Immature natural killer cell (primary cell): ENCODE data around the gene CACNA1B. TPM values are rescaled to one million over a fixed set of nuclear protein-coding genes. Genes with fewer than 3 reads are reported as not detected.
"Not testable (repeated sequence)": the region's sequence is repeated elsewhere in the genome, so short reads cannot be mapped to it uniquely, and the experiment has no call there.

Experiments
- DNase-seq, 3 donors: peaks; one replicate each; pipeline ENCODE4 v3.0.0; 2022; ENCODE audit warnings: mixed read lengths in 1 of 3
- H3K27ac Mint-ChIP-seq, 6 donors: one replicate each; pipeline ENCODE4 v1.8.0; 2020; ENCODE audit warnings: mixed read lengths in 6 of 6, mild to moderate bottlenecking in 5 of 6, inconsistent platforms in 4 of 6, moderate library complexity in 3 of 6
- H3K27me3 Mint-ChIP-seq, 3 donors: one replicate each; pipeline ENCODE4 v1.8.0; 2020 to 2021; ENCODE audit warnings: low read depth in 3 of 3, mild to moderate bottlenecking in 3 of 3, mixed read lengths in 3 of 3, moderate library complexity in 3 of 3, inconsistent platforms in 1 of 3
- H3K36me3 Mint-ChIP-seq, 3 donors: one replicate each; pipeline ENCODE4 v1.8.0; 2020; ENCODE audit warnings: mixed read lengths in 3 of 3, inconsistent platforms in 2 of 3, mild to moderate bottlenecking in 2 of 3
- H3K4me1 Mint-ChIP-seq, 2 donors: one replicate each; pipeline ENCODE4 v1.8.0; 2020; ENCODE audit warnings: inconsistent platforms in 2 of 2, mild to moderate bottlenecking in 2 of 2, mixed read lengths in 2 of 2, moderate library complexity in 1 of 2
- H3K4me3 Mint-ChIP-seq, 5 donors: one replicate each; pipeline ENCODE4 v1.8.0; 2020; ENCODE audit warnings: mild to moderate bottlenecking in 5 of 5, mixed read lengths in 5 of 5, inconsistent platforms in 3 of 5, moderate library complexity in 3 of 5
- H3K9me3 Mint-ChIP-seq, 6 donors: one replicate each; pipeline ENCODE4 v1.8.0; 2020; ENCODE audit warnings: mild to moderate bottlenecking in 6 of 6, mixed read lengths in 6 of 6, inconsistent platforms in 4 of 6, moderate library complexity in 3 of 6
- polyA plus RNA-seq, 3 donors: library from polyadenylated mRNA; unstranded; fragments of 300-500 nt; fragmentation: Illumina TruSeq; gene quantifications; one replicate each; pipeline ENCODE4 v1.2.3, GENCODE V29; 2021

CACNA1B gene
- polyA plus RNA-seq, 3 donors from 2014 or later = not detected

- H3K36me3 Mint-ChIP-seq = no peaks in the 10 kb centered on the region
- peaks cover 0 to 6% of the 10 kb centered on the region in 2 donors for H3K4me1 Mint-ChIP-seq
- peaks cover 0 to 6% (median 0%) of the 10 kb centered on the region in 6 donors for H3K9me3 Mint-ChIP-seq
- H3K27me3 Mint-ChIP-seq = peaks cover 2 to 19% (median 6%) of the 10 kb centered on the region in 3 donors
- no peak for DNase-seq
- peak overlapping the region in 2 of 5 donors; percentile 20 to 34 for H3K4me3 Mint-ChIP-seq
- no peak overlapping the region for H3K27ac Mint-ChIP-seq
These were observed 2.2 kb upstream of the CACNA1B start for GRCh38 chr9:137875354-137875753.

GRCh38 chr9:137875846-137876245 lies 1.7 kb upstream of the CACNA1B start:
- Mint-ChIP-seq H3K27me3 (peaks cover 2 to 19% (median 6%) of the 10 kb centered on the region in 3 donors), H3K27ac (no peak overlapping the region), H3K4me1 (peaks cover 0 to 6% of the 10 kb centered on the region in 2 donors), H3K9me3 (peaks cover 0 to 6% (median 0%) of the 10 kb centered on the region in 6 donors), H3K36me3 (no peaks in the 10 kb centered on the region), H3K4me3 (peak overlapping the region in 1 of 5 donors; percentile 34)
- DNase-seq = no peak

GRCh38 chr9:137876269-137876668 lies 1.3 kb upstream of the CACNA1B start:
- Mint-ChIP-seq H3K27ac (no peak overlapping the region), H3K27me3 (peaks cover 2 to 19% (median 6%) of the 10 kb centered on the region in 3 donors)

GRCh38 chr9:137876781-137877386 lies 698 bp upstream of the CACNA1B start:
- Mint-ChIP-seq H3K36me3 (no peaks in the 10 kb centered on the region), H3K4me1 (peaks cover 0 to 6% of the 10 kb centered on the region in 2 donors), H3K4me3 (peak overlapping the region in 3 of 5 donors; percentile 52 to 68 (median 62)), H3K9me3 (peaks cover 0 to 10% (median 0%) of the 10 kb centered on the region in 6 donors), H3K27me3 (peaks cover 2 to 19% (median 6%) of the 10 kb centered on the region in 3 donors), H3K27ac (no peak overlapping the region)
- no peak for DNase-seq

More at GRCh38 chr9:137876269-137876668, 1.3 kb upstream of the CACNA1B start:
- H3K36me3 Mint-ChIP-seq = no peaks in the 10 kb centered on the region
- no peak for DNase-seq
- peaks cover 0 to 6% (median 0%) of the 10 kb centered on the region in 6 donors for H3K9me3 Mint-ChIP-seq
- peaks cover 0 to 6% of the 10 kb centered on the region in 2 donors for H3K4me1 Mint-ChIP-seq
- H3K4me3 Mint-ChIP-seq = peak overlapping the region; percentile 50 to 68 (median 56)

- no peak overlapping the region for H3K4me3 Mint-ChIP-seq
- H3K27me3 Mint-ChIP-seq = peaks cover 0 to 21% (median 5%) of the 10 kb centered on the region in 3 donors
- peaks cover 0 to 6% of the 10 kb centered on the region in 2 donors for H3K4me1 Mint-ChIP-seq
- H3K9me3 Mint-ChIP-seq = peaks cover 0 to 11% (median 0%) of the 10 kb centered on the region in 6 donors
- DNase-seq = peak; percentile 13 to 30 (median 28)
- no peak overlapping the region for H3K27ac Mint-ChIP-seq
- H3K36me3 Mint-ChIP-seq = no peaks in the 10 kb centered on the region
These were observed 762 bp downstream of the CACNA1B start for GRCh38 chr9:137878146-137878941.

- H3K27me3 Mint-ChIP-seq = peaks cover 0 to 21% (median 3%) of the 10 kb centered on the region in 3 donors
- no peaks in the 10 kb centered on the region for H3K36me3 Mint-ChIP-seq
- no peak for DNase-seq
- peak overlapping the region in 3 of 5 donors; percentile 23 to 49 (median 33) for H3K4me3 Mint-ChIP-seq
- peaks cover 0 to 6% of the 10 kb centered on the region in 2 donors for H3K4me1 Mint-ChIP-seq
- no peak overlapping the region for H3K27ac Mint-ChIP-seq
- peaks cover 0 to 11% (median 0%) of the 10 kb centered on the region in 6 donors for H3K9me3 Mint-ChIP-seq
These were observed 1.5 kb downstream of the CACNA1B start for GRCh38 chr9:137879052-137879451.

- Mint-ChIP-seq H3K27me3 (peaks cover 0 to 21% (median 2%) of the 10 kb centered on the region in 3 donors), H3K4me1 (peaks cover 0 to 6% of the 10 kb centered on the region in 2 donors), H3K36me3 (no peaks in the 10 kb centered on the region), H3K27ac (no peak overlapping the region), H3K9me3 (peaks cover 0 to 11% (median 0%) of the 10 kb centered on the region in 6 donors), H3K4me3 (peak overlapping the region in 3 of 5 donors; percentile 15 to 30 (median 23))
- DNase-seq = no peak
These were observed 2.1 kb downstream of the CACNA1B start for GRCh38 chr9:137879566-137880150.

- Mint-ChIP-seq H3K27ac (no peak overlapping the region), H3K36me3 (no peaks in the 10 kb centered on the region), H3K4me3 (no peak overlapping the region), H3K4me1 (peaks cover 0 to 6% of the 10 kb centered on the region in 2 donors), H3K27me3 (peaks cover 0 to 19% (median 2%) of the 10 kb centered on the region in 3 donors), H3K9me3 (peaks cover 0 to 8% (median 0%) of the 10 kb centered on the region in 6 donors)
- no peak for DNase-seq
These were observed 2.8 kb downstream of the CACNA1B start for GRCh38 chr9:137880160-137880975.

- peaks cover 0 to 6% of the 10 kb centered on the region in 2 donors for H3K4me1 Mint-ChIP-seq
- H3K9me3 Mint-ChIP-seq = peaks cover 0 to 8% (median 0%) of the 10 kb centered on the region in 6 donors
- H3K27ac Mint-ChIP-seq = no peak overlapping the region
- H3K27me3 Mint-ChIP-seq = peaks cover 0 to 12% (median 2%) of the 10 kb centered on the region in 3 donors
- no peak for DNase-seq
- H3K4me3 Mint-ChIP-seq = no peak overlapping the region
- no peaks in the 10 kb centered on the region for H3K36me3 Mint-ChIP-seq
These were observed 3.5 kb downstream of the CACNA1B start for GRCh38 chr9:137880976-137881530.

GRCh38 chr9:137881591-137882505 lies 4.3 kb downstream of the CACNA1B start:
- H3K4me3 Mint-ChIP-seq = no peak overlapping the region
- peaks cover 0 to 7% (median 0%) of the 10 kb centered on the region in 3 donors for H3K27me3 Mint-ChIP-seq
- H3K4me1 Mint-ChIP-seq = peaks cover 0 to 3% of the 10 kb centered on the region in 2 donors
- H3K27ac Mint-ChIP-seq = no peak overlapping the region
- DNase-seq = no peak
- peaks cover 0 to 5% (median 0%) of the 10 kb centered on the region in 6 donors for H3K9me3 Mint-ChIP-seq
- no peaks in the 10 kb centered on the region for H3K36me3 Mint-ChIP-seq

- Mint-ChIP-seq H3K27me3 (peaks cover 0 to 7% (median 0%) of the 10 kb centered on the region in 3 donors), H3K4me1 (peaks cover 0 to 3% of the 10 kb centered on the region in 2 donors), H3K36me3 (no peaks in the 10 kb centered on the region), H3K27ac (no peak overlapping the region), H3K4me3 (no peak overlapping the region), H3K9me3 (peaks cover 0 to 5% (median 0%) of the 10 kb centered on the region in 6 donors)
- no peak for DNase-seq
These were observed 4.9 kb downstream of the CACNA1B start for GRCh38 chr9:137882506-137882821.

- H3K27me3 Mint-ChIP-seq, H3K27ac Mint-ChIP-seq, H3K9me3 Mint-ChIP-seq: not testable (repeated sequence)
These were observed 6.4 kb downstream of the CACNA1B start for GRCh38 chr9:137883977-137884376.

More at GRCh38 chr9:137883977-137884376, 6.4 kb downstream of the CACNA1B start:
- H3K36me3 Mint-ChIP-seq, H3K4me1 Mint-ChIP-seq, H3K4me3 Mint-ChIP-seq, DNase-seq: not testable (repeated sequence)
